NCI-H1417 (cell line): ENCODE measurements around the gene VAV1.
"Not testable (repeated sequence)": the region's sequence is repeated elsewhere in the genome, so short reads cannot be mapped to it uniquely, and the experiment has no call there.

Experiments used
- DNase-seq, 3 experiments: peaks; one replicate each; lab custom pipeline; 2025; lab: John Stamatoyannopoulos, UW

VAV1 gene

GRCh38 chr19:6819323-6819722 is 46.8 kb downstream of the VAV1 start:
- DNase-seq: no peak

GRCh38 chr19:6820237-6820636 is 47.7 kb downstream of the VAV1 start:
- no peak for DNase-seq

GRCh38 chr19:6821639-6822310 is 49.3 kb downstream of the VAV1 start:
- no peak for DNase-seq

- DNase-seq: peak in 2 of 3 experiments; percentile 49 to 67
Observed at GRCh38 chr19:6822311-6822670, 49.8 kb downstream of the VAV1 start.

- no peak for DNase-seq
Observed at GRCh38 chr19:6825076-6825774, 52.7 kb downstream of the VAV1 start.

- DNase-seq: no peak
Observed at GRCh38 chr19:6826281-6826920, 53.9 kb downstream of the VAV1 start.

GRCh38 chr19:6828306-6828697 is 55.8 kb downstream of the VAV1 start:
- no peak for DNase-seq

GRCh38 chr19:6828698-6829633 is 56.5 kb downstream of the VAV1 start:
- no peak for DNase-seq

GRCh38 chr19:6829829-6830228 is 57.3 kb downstream of the VAV1 start:
- DNase-seq: not testable (repeated sequence)

- DNase-seq: not testable (repeated sequence)
Observed at GRCh38 chr19:6831084-6831483, 58.6 kb downstream of the VAV1 start.

GRCh38 chr19:6832412-6832811 is 59.9 kb downstream of the VAV1 start:
- no peak for DNase-seq

- DNase-seq: no peak
Observed at GRCh38 chr19:6833166-6833790, 60.8 kb downstream of the VAV1 start.

- no peak for DNase-seq
Observed at GRCh38 chr19:6834433-6834832, 61.9 kb downstream of the VAV1 start.

GRCh38 chr19:6835501-6835900 is 63.0 kb downstream of the VAV1 start:
- DNase-seq: no peak

- no peak for DNase-seq
Observed at GRCh38 chr19:6837525-6837924, 65.0 kb downstream of the VAV1 start.

GRCh38 chr19:6838062-6838655 is 65.7 kb downstream of the VAV1 start:
- no peak for DNase-seq

- no peak for DNase-seq
Observed at GRCh38 chr19:6842871-6843607, 70.5 kb downstream of the VAV1 start.

- DNase-seq: no peak
Observed at GRCh38 chr19:6847828-6848200, 75.3 kb downstream of the VAV1 start.

- no peak for DNase-seq
Observed at GRCh38 chr19:6848986-6849385, 76.5 kb downstream of the VAV1 start.

- no peak for DNase-seq
Observed at GRCh38 chr19:6849876-6850275, 77.4 kb downstream of the VAV1 start.

GRCh38 chr19:6851359-6851758 is 78.9 kb downstream of the VAV1 start:
- DNase-seq: no peak
